DMS153 treated with DMSO at 0.1 percent for 48 hours (cell line): ENCODE data around the gene DLGAP1.

Source experiments
- DNase-seq: peaks from one replicate; lab custom pipeline; 2025; ENCODE audit not compliant: unreplicated experiment; lab: John Stamatoyannopoulos, UW

Gene DLGAP1

DNA sequence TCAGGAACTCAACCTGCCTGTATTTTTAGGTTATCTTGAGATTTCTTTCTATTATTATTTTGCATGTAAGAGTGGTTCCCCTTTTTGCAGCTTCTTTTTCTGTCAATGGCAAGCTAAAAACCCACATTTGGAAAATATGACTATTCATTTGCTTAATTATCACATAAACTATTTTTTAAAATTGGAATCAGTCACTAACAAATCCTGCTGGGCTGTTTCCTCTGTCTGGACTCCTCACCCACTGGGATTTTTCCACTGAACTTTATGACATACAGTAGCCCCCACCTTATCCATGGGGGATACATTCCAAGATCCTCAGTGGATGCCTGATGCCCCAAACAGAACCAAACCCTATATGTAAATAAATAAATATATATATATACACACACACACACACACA lies 447.3 kb downstream of the DLGAP1 start:
- DNase-seq, result no peak

DNA sequence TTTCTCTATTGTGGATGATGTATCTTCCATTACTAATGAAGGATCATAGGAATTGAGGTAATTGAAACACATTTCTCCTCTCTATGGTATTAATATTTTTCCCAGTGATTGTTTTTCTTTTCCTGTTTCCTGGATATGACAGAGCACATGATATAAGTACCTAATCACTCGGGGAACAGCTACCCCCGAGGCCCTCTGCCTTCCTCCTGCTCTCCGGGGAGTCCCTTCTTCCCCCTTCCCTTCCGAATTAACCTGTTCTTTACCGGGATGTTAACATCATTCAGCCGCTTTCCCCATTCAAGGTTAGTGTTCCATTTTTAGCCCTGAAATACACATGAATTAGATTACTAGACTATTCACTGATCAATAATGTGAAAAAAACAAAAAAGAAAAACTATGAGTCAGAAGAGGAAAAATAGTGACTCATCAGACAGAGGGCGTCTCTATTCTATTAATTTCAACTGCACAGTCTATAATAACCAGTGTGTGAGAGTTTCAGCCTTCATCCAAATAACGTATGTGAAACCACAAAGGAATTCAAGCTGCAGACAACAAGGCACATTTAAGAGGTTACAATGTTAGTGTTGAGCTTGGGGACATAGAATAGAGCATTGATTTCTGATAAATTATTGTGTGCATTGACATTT lies 450.8 kb downstream of the DLGAP1 start:
- no peak for DNase-seq

DNA sequence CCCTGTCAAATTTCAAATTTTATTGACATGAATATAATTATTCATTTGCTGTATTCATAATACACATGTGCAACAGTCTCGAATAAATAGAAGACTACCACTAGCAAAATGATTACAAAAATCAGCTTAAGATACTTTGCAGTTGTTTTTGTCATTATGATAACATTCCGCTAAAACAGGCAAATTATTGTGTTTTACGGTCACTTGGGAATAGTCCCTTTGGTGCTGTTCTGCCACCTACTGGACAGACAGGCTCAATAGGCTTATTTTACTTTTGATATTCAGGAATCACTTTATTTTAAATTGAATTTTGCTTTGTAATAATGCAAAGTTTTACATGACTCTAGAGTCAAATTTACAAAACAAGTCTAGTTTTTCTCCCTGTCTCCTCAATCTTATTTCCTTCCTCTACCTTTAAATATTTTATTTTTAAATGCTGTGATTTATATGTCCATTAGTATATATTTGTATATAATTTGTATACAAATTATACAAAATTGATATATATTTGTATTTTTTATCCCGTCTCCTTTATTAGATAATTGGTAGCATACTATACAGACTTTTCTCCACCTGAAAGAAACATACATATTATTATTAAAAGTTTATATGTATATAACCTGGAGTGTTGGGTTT lies 456.3 kb downstream of the DLGAP1 start:
- no peak for DNase-seq

DNA sequence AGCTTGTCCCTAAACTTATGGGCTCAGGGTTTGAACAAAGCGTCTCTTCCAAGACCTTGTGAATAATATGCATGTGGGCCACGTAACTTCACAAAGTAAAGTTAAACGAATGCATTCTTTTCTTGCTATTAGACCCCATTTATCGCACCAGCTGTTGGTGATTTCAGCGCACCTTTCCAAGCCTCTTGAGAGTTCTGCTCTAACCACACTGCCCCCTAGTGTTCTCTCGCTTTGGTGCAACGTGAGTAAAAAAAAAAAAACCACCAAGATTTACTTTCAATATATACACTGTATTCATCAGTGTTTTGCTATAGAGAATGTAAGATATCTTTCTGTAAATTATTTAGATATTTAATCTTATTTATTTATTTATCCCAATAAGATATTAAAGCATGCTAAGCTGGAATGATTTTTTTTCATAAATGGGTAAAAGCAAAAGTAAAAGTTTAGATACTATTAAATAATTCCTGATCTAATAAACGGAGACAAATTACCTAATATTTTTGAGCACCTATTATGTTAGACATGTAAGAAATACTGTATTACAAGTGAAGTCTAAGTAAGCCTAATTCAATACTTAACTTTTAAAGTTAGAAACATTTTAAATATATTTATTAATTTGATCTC lies 459.5 kb downstream of the DLGAP1 start:
- no peak for DNase-seq

DNA sequence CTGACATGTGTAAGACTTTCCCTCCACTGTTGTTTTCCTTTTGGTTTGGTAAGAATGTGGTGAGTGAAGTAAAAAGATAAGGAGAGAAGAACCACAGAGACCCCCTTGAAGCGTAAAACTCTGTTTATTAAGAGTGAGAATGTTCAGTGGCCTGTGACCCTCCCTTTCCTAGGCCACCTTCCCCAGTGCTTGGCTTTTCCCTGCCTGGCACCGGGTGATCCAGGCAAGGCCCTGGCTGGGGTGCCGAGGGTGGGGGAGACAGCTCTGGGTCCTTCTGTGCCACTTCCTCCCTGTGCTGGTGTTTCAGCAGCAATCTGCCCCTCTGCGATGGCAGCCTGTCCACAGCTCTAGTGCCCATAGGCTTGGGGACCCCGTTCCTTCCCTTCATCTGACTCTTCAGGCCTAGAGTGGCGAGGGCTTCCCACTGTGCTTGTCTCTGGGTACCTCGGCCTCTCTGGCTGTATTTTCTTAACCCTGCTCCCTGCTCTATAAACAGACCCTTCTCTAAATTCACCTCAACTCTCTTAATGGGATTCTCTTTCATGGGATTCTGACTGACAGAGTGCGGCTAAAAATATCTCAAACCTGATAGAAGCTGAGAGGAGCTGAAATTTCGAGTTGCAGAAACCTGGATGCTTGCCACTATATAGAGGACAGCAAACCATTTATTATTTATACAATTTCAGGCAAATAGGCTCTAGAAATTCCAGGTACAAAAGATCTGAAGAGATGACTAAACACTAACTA lies 461.0 kb downstream of the DLGAP1 start:
- no peak for DNase-seq

DNA sequence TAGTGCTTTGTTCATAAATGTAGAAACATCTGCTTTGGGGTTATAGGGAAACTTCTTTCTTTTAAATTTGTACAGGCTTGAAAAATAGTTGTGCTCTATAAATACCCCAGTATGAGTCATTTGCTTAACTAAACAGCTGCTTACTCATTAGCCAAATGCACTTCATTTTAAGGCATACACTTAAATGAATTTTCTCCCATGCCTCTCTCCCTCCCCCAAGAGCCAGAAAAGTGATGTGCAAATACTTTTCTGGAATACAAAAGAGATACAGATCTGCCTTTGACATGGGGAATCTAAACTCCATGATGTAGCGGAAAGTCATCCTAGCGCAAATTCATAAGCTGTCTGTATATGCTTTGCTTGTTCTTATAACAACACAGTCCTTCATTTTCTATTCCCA lies 469.4 kb downstream of the DLGAP1 start:
- DNase-seq, result no peak

DNA sequence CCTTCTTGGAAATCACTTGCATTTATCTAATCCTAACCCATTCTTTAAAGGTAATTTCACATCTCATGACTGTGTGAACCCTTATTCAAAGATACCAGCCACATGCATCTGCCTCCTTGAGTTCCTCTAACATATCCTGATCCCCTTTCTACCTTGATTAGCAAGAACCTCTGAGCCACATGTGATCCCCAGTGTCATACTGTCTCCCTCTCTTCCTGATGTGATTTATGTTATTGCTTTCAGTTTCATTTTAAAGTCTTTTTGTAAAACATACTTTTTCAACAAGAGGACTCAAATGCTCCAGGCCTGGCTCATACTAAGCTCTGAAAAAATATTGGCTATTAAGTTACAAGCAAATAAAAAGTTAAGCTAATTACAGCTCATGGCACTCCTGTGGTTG lies 470.1 kb downstream of the DLGAP1 start:
- no peak for DNase-seq

DNA sequence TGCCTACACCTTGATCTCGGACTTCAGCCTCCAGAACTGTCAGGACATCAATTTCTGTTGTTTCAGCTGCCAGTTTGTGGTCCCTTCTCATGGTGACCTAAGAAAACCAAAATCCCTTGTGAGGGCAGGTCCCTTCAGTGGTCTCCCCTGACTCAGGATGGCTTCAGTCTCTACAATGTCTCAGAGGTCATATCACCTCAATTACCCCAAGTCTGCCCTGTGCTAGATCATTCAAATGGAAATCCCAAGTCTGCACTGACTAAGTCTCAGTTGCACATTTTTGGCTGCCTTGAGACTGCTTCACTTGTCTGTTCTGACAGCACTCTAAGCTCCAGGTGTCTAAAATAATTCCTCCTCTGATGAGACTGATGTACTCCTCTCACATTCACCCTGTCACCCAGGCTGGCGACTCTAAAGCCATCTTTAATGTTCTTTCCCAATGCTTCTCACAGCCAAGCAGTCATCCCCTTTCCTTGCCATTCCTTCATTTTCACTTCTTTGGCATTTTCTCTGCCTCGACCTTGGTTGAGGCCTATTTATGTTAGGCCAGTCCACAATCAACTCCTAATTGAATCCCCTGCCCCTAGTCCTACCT lies 470.8 kb downstream of the DLGAP1 start:
- DNase-seq, result no peak

DNA sequence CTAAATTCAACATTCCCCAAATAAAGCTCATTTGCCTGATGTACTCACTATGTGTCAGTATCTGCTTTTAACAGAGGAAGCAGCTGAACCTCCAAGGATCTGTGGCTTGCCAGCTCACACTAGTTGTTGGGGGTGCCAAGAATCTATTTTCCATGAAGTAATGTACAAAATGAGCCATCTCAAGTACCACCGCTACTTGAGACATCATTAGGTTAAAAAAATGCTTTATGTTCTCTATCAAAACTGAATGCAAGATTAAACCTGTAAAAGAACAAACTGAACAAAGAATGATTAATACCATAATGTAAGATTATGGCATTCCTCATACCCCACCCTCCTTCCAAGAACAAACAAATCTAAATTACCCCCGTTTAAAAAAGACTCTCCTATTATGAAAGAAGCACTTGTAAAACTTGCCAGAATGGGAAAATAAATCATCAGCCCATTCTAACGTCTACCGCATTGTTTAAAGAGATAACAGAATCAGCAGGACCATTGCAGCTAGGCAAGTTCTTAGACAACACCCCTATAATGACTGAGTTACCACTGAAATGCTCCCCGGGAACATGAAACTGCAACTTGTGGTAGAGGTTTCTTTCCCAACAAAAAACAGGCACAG lies 471.6 kb downstream of the DLGAP1 start:
- no peak for DNase-seq

DNA sequence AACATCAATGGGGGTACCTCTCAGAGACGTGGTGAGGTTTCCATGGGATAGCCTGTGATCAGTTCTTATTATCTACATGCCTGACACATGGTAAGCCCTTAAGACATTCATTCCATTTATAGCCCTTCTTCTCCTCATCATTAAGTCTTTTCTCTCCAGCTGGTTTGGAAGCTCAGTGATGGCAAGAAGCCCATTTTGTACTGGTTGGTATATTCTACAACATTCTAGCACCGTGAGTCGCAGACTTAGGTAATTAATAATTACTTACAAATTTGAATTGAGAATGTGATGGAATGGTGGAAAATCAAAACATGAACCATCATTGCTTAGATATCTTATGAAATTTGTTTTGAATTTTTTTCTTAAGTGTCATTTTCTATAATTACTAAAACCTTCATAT lies 472.6 kb downstream of the DLGAP1 start:
- no peak for DNase-seq

DNA sequence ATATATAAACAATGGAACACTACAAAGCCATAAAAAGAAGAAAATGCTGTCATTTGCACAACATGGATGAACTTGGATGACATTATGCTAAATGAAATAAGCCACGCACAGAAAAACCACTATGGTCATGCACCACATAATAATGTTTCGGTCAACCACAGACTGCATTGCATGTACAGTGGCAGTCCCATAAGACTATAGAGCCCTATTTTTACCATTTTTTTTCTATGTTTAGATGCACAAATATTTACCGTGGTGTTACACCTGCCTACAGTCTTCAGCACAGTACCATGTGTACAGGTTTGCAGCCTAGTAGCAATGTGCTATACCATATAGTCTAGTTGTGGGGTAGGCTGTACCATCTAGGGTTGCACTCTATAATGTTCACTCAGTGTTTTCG lies 476.1 kb downstream of the DLGAP1 start:
- DNase-seq, result no peak

DNA sequence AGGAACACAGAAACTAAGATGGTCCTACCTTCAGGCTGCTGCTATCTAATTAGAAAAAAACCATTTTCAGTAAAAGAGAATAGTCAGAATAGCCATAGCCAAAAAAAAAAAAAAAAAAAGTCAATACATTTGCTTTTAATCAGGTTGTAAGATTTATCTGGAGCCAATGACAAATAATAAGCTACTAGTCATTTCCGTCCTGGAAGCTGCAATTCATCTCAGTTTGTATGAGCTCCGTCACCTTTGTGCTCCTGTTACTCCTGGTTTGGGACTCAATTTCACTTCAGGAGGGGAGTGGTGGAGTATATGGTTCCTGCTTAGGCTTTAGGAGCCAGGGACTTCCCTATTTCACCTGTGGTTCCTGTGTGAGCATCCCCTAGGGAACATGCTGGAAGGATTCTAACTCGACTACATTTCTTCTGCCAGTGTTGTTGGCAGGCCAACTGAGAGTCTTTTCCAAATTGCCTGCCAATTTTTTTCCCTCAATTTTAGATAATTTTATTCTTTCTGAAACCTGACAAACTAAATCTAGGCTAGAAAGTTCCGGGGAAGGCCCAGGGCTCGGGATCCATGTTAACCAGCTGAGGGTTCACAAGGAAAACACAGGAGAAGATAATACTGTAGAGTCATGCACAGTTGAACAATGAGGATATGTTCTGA lies 481.8 kb downstream of the DLGAP1 start:
- DNase-seq, result no peak

DNA sequence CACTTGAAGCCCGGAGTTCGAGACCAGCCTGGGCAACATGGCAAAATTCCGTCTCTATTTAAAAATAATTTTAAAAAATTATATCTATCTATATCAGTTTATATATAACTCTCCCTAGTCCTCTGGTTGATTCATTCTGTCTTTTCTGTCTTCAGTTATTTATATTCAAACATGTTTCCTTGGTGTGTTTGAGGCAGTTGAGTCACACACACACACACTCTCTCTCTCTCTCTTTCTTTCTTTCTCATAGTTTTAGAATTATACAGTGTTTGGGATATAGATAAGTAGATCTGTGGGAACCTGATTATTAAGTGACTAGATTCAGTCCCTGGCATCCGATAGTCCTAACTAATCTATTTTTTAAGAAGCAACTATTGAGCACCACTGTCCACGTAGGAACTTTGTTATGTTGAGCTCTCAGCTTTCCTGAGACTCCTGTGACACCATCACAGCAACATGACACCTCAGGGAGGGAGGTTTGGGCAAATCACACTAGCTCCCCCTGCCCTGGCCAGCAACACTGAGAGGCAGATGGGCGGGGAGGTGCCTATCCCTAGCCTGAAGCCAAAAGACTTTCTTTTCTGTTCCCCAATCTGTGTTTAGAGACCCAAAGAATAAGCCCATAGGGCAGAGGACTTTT lies 482.7 kb downstream of the DLGAP1 start:
- DNase-seq, result no peak

DNA sequence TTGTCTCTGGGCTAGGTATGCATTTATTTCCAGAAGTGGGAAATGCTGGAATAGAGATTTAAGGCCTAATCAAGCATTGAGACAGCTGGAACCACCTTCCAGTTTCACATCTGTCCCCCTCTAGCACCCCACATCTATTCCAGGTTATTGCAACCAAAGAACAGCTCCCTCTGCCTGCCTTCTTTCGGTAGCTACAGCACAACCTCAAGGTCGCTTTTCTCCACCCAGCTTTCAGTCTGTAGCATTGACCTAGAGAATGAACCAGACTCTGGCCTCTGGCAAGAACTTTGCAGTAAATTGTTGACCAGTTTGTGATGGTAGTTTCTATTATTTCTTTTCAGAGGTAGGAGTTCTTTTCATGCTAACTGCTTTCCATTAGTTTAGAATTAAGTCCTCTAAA lies 484.2 kb downstream of the DLGAP1 start:
- no peak for DNase-seq

DNA sequence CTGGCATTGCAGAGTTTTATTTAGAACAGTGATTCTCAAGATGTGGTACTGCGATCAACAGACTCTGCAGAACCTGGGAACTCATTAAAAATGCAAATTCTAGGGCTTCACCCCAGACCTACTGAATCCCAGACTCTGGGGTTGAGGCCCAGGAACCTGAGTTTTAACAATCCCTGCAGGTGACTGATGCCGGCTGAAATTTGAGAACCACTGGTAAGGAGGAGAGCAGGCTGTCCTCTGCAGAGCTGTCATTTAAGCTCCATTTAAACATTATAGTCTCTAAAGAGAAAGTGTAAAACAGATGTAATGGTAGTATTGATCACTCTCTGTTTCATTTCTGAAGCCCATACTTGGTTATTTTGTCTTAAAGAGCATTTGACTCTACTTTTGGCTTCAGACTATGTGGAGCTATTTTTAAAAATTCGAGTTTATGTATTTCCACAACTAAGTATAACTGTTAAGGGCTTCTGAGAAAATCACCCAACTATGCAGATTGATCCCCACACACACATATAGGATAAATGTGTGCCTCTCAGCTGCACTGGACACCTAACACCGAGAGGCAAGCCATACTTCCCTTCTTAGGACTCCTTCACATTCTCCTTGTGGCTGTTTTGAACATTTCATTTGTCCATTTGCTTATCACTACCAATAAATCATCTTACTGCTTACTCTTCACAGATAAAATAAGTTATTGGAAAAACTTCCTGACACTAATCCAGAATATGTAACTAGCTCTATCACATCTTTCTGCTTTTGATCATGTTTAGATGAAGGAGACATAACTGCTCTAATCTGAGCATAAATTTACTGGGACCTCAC lies 487.5 kb downstream of the DLGAP1 start:
- DNase-seq, result no peak

DNA sequence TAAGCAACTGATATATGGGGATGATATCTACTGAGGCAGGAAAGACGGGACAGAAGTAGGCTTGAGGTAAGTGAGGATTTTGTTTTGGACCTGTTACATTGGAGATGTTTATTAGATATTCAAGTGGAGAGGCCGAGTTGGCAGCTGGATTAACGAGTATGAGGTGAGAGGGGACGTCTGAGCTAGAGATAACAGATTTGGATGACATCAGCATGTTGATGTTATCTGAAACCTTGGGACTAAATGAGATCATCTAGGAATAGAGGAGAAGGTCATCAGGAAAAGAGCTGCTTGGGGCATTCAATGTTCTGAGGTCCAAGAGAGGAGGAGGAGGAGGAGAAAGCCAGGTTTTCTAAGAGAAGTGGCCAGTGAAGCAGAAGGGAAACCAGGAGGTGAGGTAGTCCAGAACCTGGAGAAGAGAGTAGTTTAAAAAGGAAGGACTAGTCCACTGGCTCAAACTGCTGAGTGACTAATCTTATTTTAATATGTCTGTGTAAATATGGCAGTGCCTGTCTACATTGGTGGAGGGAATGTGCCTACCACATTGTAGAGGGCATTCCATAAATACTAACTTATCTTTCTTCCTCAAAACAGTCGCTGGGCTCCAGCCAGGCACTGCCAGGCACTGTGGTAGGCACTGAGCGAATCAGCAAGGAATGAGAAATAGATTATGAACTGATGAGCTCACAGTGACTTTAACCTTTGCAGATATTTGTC lies 488.3 kb downstream of the DLGAP1 start:
- no peak for DNase-seq

DNA sequence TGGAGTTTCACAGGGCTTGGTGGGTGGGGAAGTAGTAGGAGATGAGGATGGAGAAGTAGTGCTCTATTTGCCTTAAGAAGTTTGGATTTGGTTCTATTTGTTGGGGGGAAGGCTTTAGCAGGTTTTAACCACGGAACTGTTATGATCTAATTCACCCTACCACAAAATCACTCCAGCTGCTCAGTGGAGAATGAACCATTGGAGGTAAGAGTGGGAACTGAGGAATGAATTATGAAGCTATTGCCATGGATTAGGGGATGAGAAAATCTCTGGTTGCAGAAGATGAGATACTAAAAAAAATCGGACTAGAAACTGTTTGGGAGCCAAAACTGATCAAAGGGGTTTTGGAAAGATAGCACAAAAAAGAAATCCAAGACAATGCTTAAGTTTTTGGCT lies 488.9 kb downstream of the DLGAP1 start:
- no peak for DNase-seq

DNA sequence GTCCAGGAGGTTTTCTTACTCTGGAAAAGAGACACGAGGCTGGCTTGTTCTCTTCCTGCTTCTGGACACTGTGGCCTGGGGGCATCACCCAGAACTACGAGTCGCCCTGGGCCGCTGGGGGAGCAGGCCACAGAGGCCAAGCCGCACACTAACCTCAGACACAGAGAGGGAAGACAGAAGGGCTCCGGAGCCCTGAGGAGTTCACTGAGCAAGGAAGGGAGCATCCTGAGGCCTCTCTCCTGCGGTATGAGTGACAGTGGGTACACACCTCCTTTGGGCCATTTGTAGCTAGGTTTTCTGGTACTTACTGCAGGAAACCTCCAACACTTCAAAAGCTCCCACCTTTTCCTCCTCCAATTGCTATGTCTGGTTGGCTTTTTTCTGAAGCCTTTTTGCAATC lies 494.1 kb downstream of the DLGAP1 start:
- DNase-seq, result no peak

DNA sequence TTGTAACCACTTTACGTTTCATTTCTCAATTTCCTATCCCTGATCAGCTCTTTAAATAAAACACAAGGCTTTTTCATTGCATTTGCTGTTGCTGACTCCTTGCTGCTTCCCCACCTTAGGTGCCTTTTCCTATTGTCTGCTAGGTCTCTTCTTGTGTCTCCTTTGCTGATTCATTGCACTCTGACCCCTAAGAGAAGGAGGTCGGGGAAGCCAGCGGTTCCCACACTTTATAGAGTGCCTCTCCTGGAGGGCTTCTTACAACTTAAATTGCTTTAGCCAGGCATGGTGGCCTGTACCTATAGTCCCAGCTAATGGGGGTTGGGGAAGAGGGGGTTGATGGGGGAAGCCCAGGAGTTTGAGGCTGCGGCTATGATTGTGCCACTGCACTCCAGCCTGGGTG lies 495.0 kb downstream of the DLGAP1 start:
- DNase-seq, result no peak
